Mucosa of stomach (tissue), 1 donor: ENCODE data around the gene GABBR2.

Experiments
- H3K27me3 ChIP-seq: one replicate; pipeline ENCODE4 v1.7.0; 2013; ENCODE audit warnings: mild to moderate bottlenecking, low read length; ENCODE audit not compliant: control insufficient read depth, insufficient read depth
- H3K36me3 ChIP-seq: one replicate; pipeline ENCODE4 v1.7.0; 2013; ENCODE audit warnings: low read length; ENCODE audit not compliant: control insufficient read depth, insufficient read depth
- H3K4me1 ChIP-seq: one replicate; pipeline ENCODE4 v1.7.0; 2013; ENCODE audit warnings: mild to moderate bottlenecking, low read length; ENCODE audit not compliant: control insufficient read depth, insufficient read depth
- H3K4me3 ChIP-seq: one replicate; pipeline ENCODE4 v1.7.0; 2013; ENCODE audit warnings: low read length
- H3K9ac ChIP-seq: one replicate; pipeline ENCODE4 v1.7.0; 2013; ENCODE audit warnings: mild to moderate bottlenecking, low read length, moderate library complexity
- H3K9me3 ChIP-seq: one replicate; pipeline ENCODE4 v1.7.0; 2013; ENCODE audit warnings: mild to moderate bottlenecking, low read length, moderate library complexity; ENCODE audit not compliant: control insufficient read depth
- donor health status: Pancreatic carcinoma.

Gene GABBR2

GRCh38 chr9:98712987-98713386 lies 4.3 kb upstream of the GABBR2 start:
- H3K36me3 ChIP-seq: no peaks in the 10 kb centered on the region
- peaks cover 31% of the 10 kb centered on the region for H3K27me3 ChIP-seq
- H3K9ac ChIP-seq: no peak overlapping the region
- H3K4me3 ChIP-seq: no peak overlapping the region
- H3K9me3 ChIP-seq: no peaks in the 10 kb centered on the region
- H3K4me1 ChIP-seq: no peaks in the 10 kb centered on the region

DNA sequence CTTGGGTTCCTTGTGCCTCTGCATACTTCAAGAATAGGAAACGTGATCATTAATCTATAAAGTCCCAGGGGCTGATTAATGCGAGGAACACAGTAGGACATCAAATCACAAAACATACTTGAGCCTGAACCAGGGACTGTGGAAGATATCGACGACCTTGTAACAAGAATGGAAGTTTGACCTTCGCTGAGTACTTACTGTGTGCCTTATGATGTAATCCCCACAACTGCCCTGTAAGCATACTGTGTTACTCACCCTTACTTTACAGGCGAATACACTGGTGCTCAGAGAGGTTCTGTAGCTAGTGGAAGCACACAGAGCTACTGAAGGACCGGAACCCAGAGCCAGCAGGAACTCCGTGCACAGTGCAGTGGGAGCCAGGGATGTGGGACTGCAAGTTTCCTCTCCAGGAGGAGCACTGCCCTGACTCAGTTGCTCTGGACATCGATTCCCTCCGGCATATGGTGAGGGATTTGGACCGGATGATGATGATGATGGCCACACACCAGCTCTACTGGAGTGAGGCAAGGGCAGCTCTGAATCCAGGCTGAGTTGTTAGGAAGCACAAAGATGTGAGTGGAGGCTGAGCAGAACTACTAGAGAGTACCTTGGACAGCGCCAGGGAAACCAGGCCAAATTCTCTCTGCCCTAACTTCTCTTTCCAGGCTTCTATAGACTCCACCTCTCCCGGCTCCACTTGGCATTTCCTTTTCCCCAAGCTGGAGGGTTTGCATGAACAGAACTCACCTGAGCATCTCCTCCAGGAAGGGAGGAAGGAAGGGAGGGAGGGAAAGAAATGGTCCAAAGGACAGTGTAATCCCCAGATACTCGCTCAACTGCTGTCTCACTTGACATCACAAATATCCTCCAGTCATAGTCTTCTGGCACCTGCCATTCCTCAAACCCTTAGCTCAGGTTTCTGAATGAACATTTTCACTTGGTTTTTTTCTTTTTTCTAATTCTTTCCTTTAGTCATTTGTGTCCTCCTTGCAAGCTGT lies 1.5 kb upstream of the GABBR2 start:
- Histone ChIP-seq H3K27me3 (peaks cover 52% of the 10 kb centered on the region), H3K4me3 (no peak overlapping the region), H3K9me3 (no peaks in the 10 kb centered on the region), H3K9ac (no peak overlapping the region), H3K4me1 (peaks cover 4% of the 10 kb centered on the region), H3K36me3 (no peaks in the 10 kb centered on the region)

- Histone ChIP-seq H3K4me3 (no peak overlapping the region), H3K36me3 (no peaks in the 10 kb centered on the region), H3K27me3 (peaks cover 51% of the 10 kb centered on the region), H3K9ac (no peak overlapping the region), H3K9me3 (no peaks in the 10 kb centered on the region), H3K4me1 (peaks cover 4% of the 10 kb centered on the region)
Observed at GRCh38 chr9:98708103-98708932, 417 bp downstream of the GABBR2 start.

GRCh38 chr9:98707166-98708102 lies 1.3 kb downstream of the GABBR2 start:
- peaks cover 4% of the 10 kb centered on the region for H3K4me1 ChIP-seq
- H3K9me3 ChIP-seq: no peaks in the 10 kb centered on the region
- H3K36me3 ChIP-seq: no peaks in the 10 kb centered on the region
- H3K27me3 ChIP-seq: peaks cover 51% of the 10 kb centered on the region
- no peak overlapping the region for H3K4me3 ChIP-seq
- H3K9ac ChIP-seq: no peak overlapping the region

DNA sequence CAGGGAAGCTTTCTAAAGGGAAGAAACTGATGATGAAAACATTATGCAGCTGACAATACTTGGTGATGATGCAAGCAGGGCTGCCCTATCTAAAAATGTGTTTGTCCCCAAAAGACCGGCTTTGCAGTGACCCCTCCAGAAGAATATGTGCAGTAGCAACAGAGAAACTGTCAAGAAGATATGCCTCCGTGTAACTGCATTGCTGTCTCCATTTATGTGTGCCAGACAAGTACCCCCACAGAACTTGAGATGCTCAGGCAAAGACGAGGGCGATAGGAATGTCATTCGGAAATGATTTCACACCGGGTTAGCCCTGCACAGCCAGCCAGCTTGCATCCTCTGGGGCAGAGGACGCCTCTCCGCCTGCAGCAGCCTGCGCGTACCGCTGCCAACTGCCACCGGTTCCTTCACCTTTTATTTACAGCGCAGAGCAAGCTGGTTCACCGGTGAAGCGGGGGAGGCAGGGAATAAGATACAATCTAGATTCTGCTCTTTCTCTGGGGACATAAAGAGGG lies 2.0 kb downstream of the GABBR2 start:
- H3K4me3 ChIP-seq: no peak overlapping the region
- no peaks in the 10 kb centered on the region for H3K9me3 ChIP-seq
- no peak overlapping the region for H3K9ac ChIP-seq
- peaks cover 48% of the 10 kb centered on the region for H3K27me3 ChIP-seq
- no peaks in the 10 kb centered on the region for H3K36me3 ChIP-seq
- peaks cover 10% of the 10 kb centered on the region for H3K4me1 ChIP-seq

GRCh38 chr9:98702835-98703380 lies 5.8 kb downstream of the GABBR2 start:
- peaks cover 23% of the 10 kb centered on the region for H3K27me3 ChIP-seq
- H3K4me3 ChIP-seq: no peak overlapping the region
- H3K36me3 ChIP-seq: no peaks in the 10 kb centered on the region
- H3K9me3 ChIP-seq: no peaks in the 10 kb centered on the region
- no peak overlapping the region for H3K9ac ChIP-seq
- H3K4me1 ChIP-seq: peaks cover 10% of the 10 kb centered on the region

DNA sequence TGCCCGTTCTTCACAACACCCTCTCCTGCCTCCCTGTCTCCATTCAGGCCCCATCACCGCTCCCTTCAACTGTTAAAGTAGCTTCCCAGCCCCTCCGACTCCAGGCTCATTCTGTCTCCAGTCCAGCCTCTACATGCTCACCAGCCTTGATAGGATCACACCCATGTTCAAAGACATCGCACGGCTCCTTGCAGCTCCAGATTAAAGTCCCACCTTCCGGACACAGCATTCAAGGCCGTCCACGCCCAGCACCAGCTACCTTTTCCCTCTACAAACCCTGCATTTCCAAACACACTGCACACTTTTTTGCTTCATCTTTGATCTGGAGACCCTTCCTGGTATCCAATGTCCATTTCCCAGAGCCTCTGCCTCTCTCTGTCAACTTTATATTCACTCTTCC lies 6.4 kb downstream of the GABBR2 start:
- H3K27me3 ChIP-seq: peaks cover 19% of the 10 kb centered on the region
- H3K4me3 ChIP-seq: no peak overlapping the region
- no peaks in the 10 kb centered on the region for H3K9me3 ChIP-seq
- H3K36me3 ChIP-seq: no peaks in the 10 kb centered on the region
- H3K4me1 ChIP-seq: peaks cover 6% of the 10 kb centered on the region
- no peak overlapping the region for H3K9ac ChIP-seq

GRCh38 chr9:98701576-98701975 lies 7.2 kb downstream of the GABBR2 start:
- Histone ChIP-seq H3K4me1 (peaks cover 6% of the 10 kb centered on the region), H3K9me3 (no peaks in the 10 kb centered on the region), H3K9ac (no peak overlapping the region), H3K4me3 (no peak overlapping the region), H3K27me3 (peaks cover 12% of the 10 kb centered on the region), H3K36me3 (no peaks in the 10 kb centered on the region)

- peaks cover 5% of the 10 kb centered on the region for H3K27me3 ChIP-seq
- H3K4me3 ChIP-seq: no peak overlapping the region
- peaks cover 6% of the 10 kb centered on the region for H3K4me1 ChIP-seq
- H3K36me3 ChIP-seq: no peaks in the 10 kb centered on the region
- H3K9ac ChIP-seq: no peak overlapping the region
- H3K9me3 ChIP-seq: no peaks in the 10 kb centered on the region
Observed at GRCh38 chr9:98700801-98701200, 7.9 kb downstream of the GABBR2 start.

DNA sequence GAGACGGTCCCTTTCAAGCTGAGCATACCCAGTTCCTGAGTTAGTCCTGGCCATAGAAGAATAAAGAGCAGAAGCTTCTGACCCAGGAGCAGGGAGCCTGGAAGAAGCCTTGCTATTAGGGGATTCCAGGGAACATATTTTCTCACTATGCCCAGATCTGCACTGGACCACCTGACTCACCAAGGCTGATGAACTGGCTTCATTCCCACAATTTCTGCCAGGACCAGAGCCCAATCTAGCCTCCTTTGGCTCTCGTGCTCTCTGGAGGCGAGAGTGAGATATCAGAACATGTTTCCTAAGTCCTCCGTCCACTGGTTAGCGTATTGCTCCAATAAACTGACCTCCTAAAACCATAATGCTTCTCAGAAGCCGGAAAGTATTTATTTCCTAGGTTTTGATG lies 9.9 kb downstream of the GABBR2 start:
- no peaks in the 10 kb centered on the region for H3K36me3 ChIP-seq
- peaks cover 6% of the 10 kb centered on the region for H3K4me1 ChIP-seq
- H3K9ac ChIP-seq: no peak overlapping the region
- H3K4me3 ChIP-seq: no peak overlapping the region
- no peaks in the 10 kb centered on the region for H3K9me3 ChIP-seq
- peaks cover 2% of the 10 kb centered on the region for H3K27me3 ChIP-seq

DNA sequence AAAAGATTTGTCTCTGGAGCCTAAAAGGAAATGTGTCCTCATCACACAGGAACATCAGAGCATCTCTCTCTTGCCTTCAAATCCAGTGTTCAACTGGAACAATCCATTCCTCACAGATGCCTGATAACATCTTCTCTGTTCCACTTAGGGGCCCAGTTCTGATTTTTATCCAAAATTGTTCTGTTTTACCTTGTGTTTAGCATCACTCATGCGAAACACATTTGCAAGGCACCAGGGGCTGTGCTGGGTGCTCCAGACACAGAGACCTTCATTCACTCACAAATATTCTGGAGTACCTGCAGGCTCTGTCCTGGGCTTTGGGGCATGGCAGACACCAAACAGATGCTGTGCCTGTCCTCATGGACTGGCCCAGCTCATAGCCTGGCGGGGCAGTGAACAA lies 13.8 kb downstream of the GABBR2 start:
- H3K9ac ChIP-seq: no peak overlapping the region
- H3K27me3 ChIP-seq: peaks cover 2% of the 10 kb centered on the region
- H3K4me3 ChIP-seq: no peak overlapping the region
- no peaks in the 10 kb centered on the region for H3K4me1 ChIP-seq
- no peaks in the 10 kb centered on the region for H3K36me3 ChIP-seq
- no peaks in the 10 kb centered on the region for H3K9me3 ChIP-seq
